LNCaP clone FGC (cell line): ENCODE results near the gene ENO2.
A peak's percentile ranks its signal among the peaks of the same experiment; 100 is the strongest.

Experiments
- DNase-seq: peaks from one replicate; pipeline ENCODE4 v3.0.0-alpha.2; 2011; ENCODE audit warnings: low read depth
- H3K4me3 ChIP-seq: 2 replicates; pipeline ENCODE4 v1.5.1; 2011; ENCODE audit warnings: mild to moderate bottlenecking, low read depth, low read length, control low read depth
- CTCF ChIP-seq: IDR thresholded peaks from 2 replicates; pipeline ENCODE4 v1.5.1; 2012; ENCODE audit warnings: mild to moderate bottlenecking; ENCODE audit not compliant: control insufficient read depth, insufficient read depth; ENCODE audit errors: extremely low read depth

ENO2 gene

GRCh38 chr12:6946033-6946919 lies 31.9 kb downstream of the ENO2 start:
- 0 out of 2 replicates have a peak, but pooled peaks have one; percentile 7 for TF ChIP-seq CTCF
- H3K4me3 ChIP-seq = peak overlapping the region; percentile 85
- peak; percentile 97 for DNase-seq

- no peak for DNase-seq
- no peak for TF ChIP-seq CTCF
- H3K4me3 ChIP-seq = peak overlapping the region; percentile 68
Observed at GRCh38 chr12:6946920-6947374, 32.6 kb downstream of the ENO2 start.

- no peak for DNase-seq
- no peak overlapping the region for H3K4me3 ChIP-seq
- TF ChIP-seq CTCF = no peak
Observed at GRCh38 chr12:6947615-6948014, 33.2 kb downstream of the ENO2 start.

GRCh38 chr12:6948873-6949594 lies 34.7 kb downstream of the ENO2 start:
- no peak for TF ChIP-seq CTCF
- no peak overlapping the region for H3K4me3 ChIP-seq
- no peak for DNase-seq

GRCh38 chr12:6950401-6950801 lies 36.0 kb downstream of the ENO2 start:
- no peak for DNase-seq
- no peak overlapping the region for H3K4me3 ChIP-seq
- 0 out of 2 replicates have a peak, but pooled peaks have one; percentile 8 for TF ChIP-seq CTCF

GRCh38 chr12:6950811-6951540 lies 36.6 kb downstream of the ENO2 start, which contains the start of gene PTPN6:
Gene PTPN6 (plus strand): TSS chr12:6951356. CDS start chr12:6951513, 157 bp downstream.
- no peak for DNase-seq
- TF ChIP-seq CTCF = no peak
- no peak within 1 kb of the TSS for H3K4me3 ChIP-seq
